GM18520 (cell line): Measurements from ENCODE around the gene KRTAP17-1.
"Not testable (repeated sequence)": the region's sequence is repeated elsewhere in the genome, so short reads cannot be mapped to it uniquely, and the experiment has no call there.

Experiments
- ATAC-seq: cut with Tn5 transposase; IDR thresholded peaks from one replicate; pipeline ENCODE4 v1.9.1; 2021; ENCODE audit not compliant: unreplicated experiment

KRTAP17-1 gene

GRCh38 chr17:41315204-41315794 is at the start of gene KRTAP17-1:
KRTAP17-1 (minus strand) TSS chr17:41315710; CDS start chr17:41315650, 60 bp downstream.
- ATAC-seq, result no peak

GRCh38 chr17:41363881-41364280 is 48.4 kb upstream of the KRTAP17-1 start:
- ATAC-seq, result no peak

GRCh38 chr17:41360296-41360995 is 44.9 kb upstream of the KRTAP17-1 start:
- no peak for ATAC-seq

- no peak for ATAC-seq
Observed at GRCh38 chr17:41354536-41354935, 39.0 kb upstream of the KRTAP17-1 start.

- ATAC-seq, result no peak
Observed at GRCh38 chr17:41352597-41353366, 37.3 kb upstream of the KRTAP17-1 start.

GRCh38 chr17:41351177-41351576 is 35.7 kb upstream of the KRTAP17-1 start:
- ATAC-seq, result no peak

- ATAC-seq, result not testable (repeated sequence)
Observed at GRCh38 chr17:41350381-41350878, 34.9 kb upstream of the KRTAP17-1 start, which contains the start of gene KRT33A. KRT33A (minus strand) TSS chr17:41350828; CDS start chr17:41350767, 61 bp downstream.

- no peak for ATAC-seq
Observed at GRCh38 chr17:41347869-41348760, 32.6 kb upstream of the KRTAP17-1 start.

- ATAC-seq, result not testable (repeated sequence)
Observed at GRCh38 chr17:41346421-41346820, 30.9 kb upstream of the KRTAP17-1 start.

- no peak for ATAC-seq
Observed at GRCh38 chr17:41345992-41346391, 30.5 kb upstream of the KRTAP17-1 start.

- no peak for ATAC-seq
Observed at GRCh38 chr17:41343029-41343428, 27.5 kb upstream of the KRTAP17-1 start.

- ATAC-seq, result no peak
Observed at GRCh38 chr17:41340934-41341861, 25.7 kb upstream of the KRTAP17-1 start.

- ATAC-seq, result no peak
Observed at GRCh38 chr17:41340494-41340893, 25.0 kb upstream of the KRTAP17-1 start.

- no peak for ATAC-seq
Observed at GRCh38 chr17:41339571-41340172, 24.2 kb upstream of the KRTAP17-1 start.

- no peak for ATAC-seq
Observed at GRCh38 chr17:41338961-41339485, 23.5 kb upstream of the KRTAP17-1 start.

GRCh38 chr17:41335747-41336146 is 20.2 kb upstream of the KRTAP17-1 start:
- ATAC-seq, result no peak

- no peak for ATAC-seq
Observed at GRCh38 chr17:41334385-41335305, 19.1 kb upstream of the KRTAP17-1 start.

GRCh38 chr17:41333836-41334235 is 18.3 kb upstream of the KRTAP17-1 start:
- no peak for ATAC-seq
